Tibial nerve (tissue), 4 donors: ENCODE measurements around the gene SPTBN5. TPM values are rescaled to one million over a fixed set of nuclear protein-coding genes. Genes with fewer than 3 reads are reported as not detected.

Source experiments
- DNase-seq, 2 donors: peaks; one replicate each; pipeline ENCODE4 v3.0.0-alpha.2; 2019; ENCODE audit warnings: low spot score in 2 of 2
- H3K27ac ChIP-seq, 4 donors: fragments of 200-600 bp; sonication (generic) in 3 of 4; one replicate each; pipeline ENCODE4 v1.5.1; 2017 to 2019; ENCODE audit warnings: mild to moderate bottlenecking in 1 of 4
- H3K27me3 ChIP-seq, 2 donors: fragments of 200-600 bp; sonication (generic) in 1 of 2; one replicate each; pipeline versions ENCODE4 v1.5.1 to v1.6.0; 2017 to 2019
- H3K36me3 ChIP-seq, 3 donors: fragments of 200-600 bp; sonication (generic); one replicate each; pipeline ENCODE4 v1.5.1; 2018 to 2019
- H3K4me1 ChIP-seq, 4 donors: fragments of 200-600 bp; sonication (generic) in 3 of 4; one replicate each; pipeline ENCODE4 v1.5.1; 2017 to 2019
- H3K4me3 ChIP-seq, 4 donors: fragments of 200-600 bp; sonication (generic) in 3 of 4; one replicate each; pipeline ENCODE4 v1.5.1; 2017 to 2019; ENCODE audit warnings: mild to moderate bottlenecking in 1 of 4, moderate library complexity in 1 of 4
- H3K9me3 ChIP-seq, 4 donors: fragments of 200-600 bp; sonication (generic) in 3 of 4; one replicate each; pipeline ENCODE4 v1.5.1; 2017 to 2019
- EP300 ChIP-seq, 2 donors: sonication (generic); formaldehyde crosslinking; IDR thresholded peaks; one replicate each; pipeline ENCODE4 v1.6.1; 2017; ENCODE audit warnings: antibody characterized with exemption in 2 of 2, mild to moderate bottlenecking in 1 of 2
- POLR2A ChIP-seq, 2 donors: fragments of 450-650 bp; IDR thresholded peaks; one replicate each; pipeline ENCODE4 v1.6.1; 2017; ENCODE audit warnings: antibody characterized with exemption in 2 of 2, mild to moderate bottlenecking in 2 of 2, moderate library complexity in 2 of 2
- WGBS, 2 donors: methylation state at CpG; one replicate each; pipeline ENCODE4 v1.1.5; 2018; 5-methylcytosine and 5-hydroxymethylcytosine counted together
- total RNA-seq, 4 donors: library from RNA; depleted of rRNA; stranded (reverse); fragments of >200 nt; gene quantifications; one replicate each; pipeline ENCODE4 v1.1.0, GENCODE V29; 2016
- TF ChIP-seq, protein P1 (sequence below), 5 experiments: fragments of 200-600 bp in 3 of 5; fragments of 450-650 bp in 2 of 5; sonication (generic) in 3 of 5; IDR thresholded peaks; one replicate each; pipeline ENCODE4 v1.5.1; 2016 to 2019; ENCODE audit warnings: antibody characterized with exemption in 5 of 5, mild to moderate bottlenecking in 3 of 5, moderate library complexity in 2 of 5

Gene SPTBN5
- total RNA-seq, 4 donors from 2014 or later: 16.5 to 34.5 (median 19.9) TPM

DNA sequence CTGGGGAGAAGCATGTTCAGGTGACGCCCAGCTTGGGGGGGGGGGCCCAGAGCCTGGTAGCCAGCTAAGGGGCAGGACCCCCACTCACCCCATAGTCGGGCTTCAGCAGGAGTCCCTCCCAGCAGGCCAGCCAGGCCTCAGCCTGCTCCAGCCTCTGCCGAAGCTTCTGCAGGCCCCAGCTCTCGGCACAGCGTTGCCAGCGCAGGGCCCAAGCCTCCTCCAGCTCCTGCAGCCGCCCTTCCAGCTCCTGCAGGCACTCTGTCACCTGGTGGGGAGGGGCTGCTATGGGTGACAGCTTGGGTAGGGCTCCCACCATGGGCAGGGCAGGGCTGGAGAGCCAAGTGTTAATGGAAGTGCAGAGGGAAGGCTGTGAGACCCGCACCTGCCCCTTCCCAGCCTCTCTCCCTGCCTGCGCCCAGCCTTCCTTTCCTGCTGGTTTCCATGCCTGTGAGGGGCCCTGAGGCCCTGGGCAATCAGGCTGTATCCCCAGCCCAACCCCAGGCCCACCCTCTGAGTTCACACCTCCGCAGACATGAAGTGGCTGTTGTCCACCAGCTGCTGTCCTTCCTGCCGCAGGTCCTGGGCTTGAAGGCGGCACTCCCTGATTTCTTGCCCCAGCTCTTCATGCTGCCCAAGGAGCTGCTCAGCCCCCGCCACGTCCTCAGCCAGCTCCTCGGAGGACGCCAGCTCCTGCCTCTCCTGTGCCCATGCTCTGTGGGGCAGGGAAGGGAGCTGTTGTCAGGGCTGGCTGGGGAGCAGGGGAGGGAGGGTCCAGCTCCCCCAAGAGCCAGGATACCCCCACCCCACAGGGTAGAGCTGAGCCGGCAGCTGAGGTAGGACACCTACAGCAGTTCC lies 40.9 kb downstream of the SPTBN5 start:
- TF ChIP-seq POLR2A (IDR thresholded peaks at IDR 0.05) (no peak), EP300 (IDR thresholded peaks at IDR 0.05) (no peak)
- TF ChIP-seq, protein P1, sequence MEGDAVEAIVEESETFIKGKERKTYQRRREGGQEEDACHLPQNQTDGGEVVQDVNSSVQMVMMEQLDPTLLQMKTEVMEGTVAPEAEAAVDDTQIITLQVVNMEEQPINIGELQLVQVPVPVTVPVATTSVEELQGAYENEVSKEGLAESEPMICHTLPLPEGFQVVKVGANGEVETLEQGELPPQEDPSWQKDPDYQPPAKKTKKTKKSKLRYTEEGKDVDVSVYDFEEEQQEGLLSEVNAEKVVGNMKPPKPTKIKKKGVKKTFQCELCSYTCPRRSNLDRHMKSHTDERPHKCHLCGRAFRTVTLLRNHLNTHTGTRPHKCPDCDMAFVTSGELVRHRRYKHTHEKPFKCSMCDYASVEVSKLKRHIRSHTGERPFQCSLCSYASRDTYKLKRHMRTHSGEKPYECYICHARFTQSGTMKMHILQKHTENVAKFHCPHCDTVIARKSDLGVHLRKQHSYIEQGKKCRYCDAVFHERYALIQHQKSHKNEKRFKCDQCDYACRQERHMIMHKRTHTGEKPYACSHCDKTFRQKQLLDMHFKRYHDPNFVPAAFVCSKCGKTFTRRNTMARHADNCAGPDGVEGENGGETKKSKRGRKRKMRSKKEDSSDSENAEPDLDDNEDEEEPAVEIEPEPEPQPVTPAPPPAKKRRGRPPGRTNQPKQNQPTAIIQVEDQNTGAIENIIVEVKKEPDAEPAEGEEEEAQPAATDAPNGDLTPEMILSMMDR (IDR thresholded peaks at IDR 0.05): no peak
- Histone ChIP-seq H3K27me3 (peaks cover 0 to 39% of the 10 kb centered on the region in 2 donors), H3K9me3 (no peaks in the 10 kb centered on the region)

DNA sequence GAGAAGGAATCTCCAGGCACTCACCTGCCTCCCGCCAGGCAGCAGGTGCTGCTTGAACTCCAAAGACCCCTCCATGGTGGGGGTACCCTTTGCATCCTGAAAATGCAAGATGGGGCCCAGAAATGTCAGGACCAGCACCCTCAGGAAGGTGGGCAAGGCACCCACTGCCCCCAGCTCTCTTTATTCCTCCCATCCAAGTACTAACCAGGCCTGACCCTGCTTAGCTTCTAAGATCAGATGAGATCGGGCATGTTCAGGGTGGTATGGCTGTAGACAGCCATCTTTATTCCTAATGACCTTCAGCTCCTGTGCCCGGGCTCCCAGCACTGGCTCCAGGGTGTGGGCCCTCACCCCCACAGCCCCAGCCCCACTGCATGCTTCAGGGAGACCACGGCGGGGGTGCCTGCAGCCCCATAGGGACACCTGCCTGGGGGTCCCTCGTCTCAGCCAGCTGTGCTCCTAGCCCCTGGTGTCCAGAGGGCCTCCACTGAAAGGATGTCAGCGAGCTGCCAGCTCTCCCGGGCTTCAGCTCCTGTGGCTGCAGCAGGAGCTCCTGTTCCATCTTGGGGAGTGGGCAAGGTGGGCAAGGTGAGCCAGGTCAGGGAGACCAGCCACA lies 42.0 kb downstream of the SPTBN5 start:
- no peak for DNase-seq
- H3K4me1 ChIP-seq: peaks cover 0 to 5% (median 0%) of the 10 kb centered on the region in 4 donors
- peaks cover 0 to 24% (median 2%) of the 10 kb centered on the region in 3 donors for H3K36me3 ChIP-seq
- H3K27ac ChIP-seq: no peak overlapping the region
- no peak overlapping the region for H3K4me3 ChIP-seq
- peaks cover 0 to 37% of the 10 kb centered on the region in 2 donors for H3K27me3 ChIP-seq
- TF ChIP-seq, protein P1 (IDR thresholded peaks at IDR 0.05): no peak
- TF ChIP-seq POLR2A (IDR thresholded peaks at IDR 0.05): no peak
- no peak for TF ChIP-seq EP300 (IDR thresholded peaks at IDR 0.05)
- H3K9me3 ChIP-seq: no peaks in the 10 kb centered on the region
- 75 to 83% methylated on average over 7 to 8 of the region's 8 CpGs for WGBS, 2 donors

More for the DNA sequence above, 40.9 kb downstream of the SPTBN5 start:
- no peak overlapping the region for H3K27ac ChIP-seq
- H3K4me3 ChIP-seq: no peak overlapping the region
- H3K36me3 ChIP-seq: peaks cover 0 to 13% (median 0%) of the 10 kb centered on the region in 3 donors
- WGBS, 2 donors: 65 to 77% methylated on average over 9 to 15 of the region's 17 CpGs
- peaks cover 0 to 5% (median 0%) of the 10 kb centered on the region in 4 donors for H3K4me1 ChIP-seq
- DNase-seq: no peak

DNA sequence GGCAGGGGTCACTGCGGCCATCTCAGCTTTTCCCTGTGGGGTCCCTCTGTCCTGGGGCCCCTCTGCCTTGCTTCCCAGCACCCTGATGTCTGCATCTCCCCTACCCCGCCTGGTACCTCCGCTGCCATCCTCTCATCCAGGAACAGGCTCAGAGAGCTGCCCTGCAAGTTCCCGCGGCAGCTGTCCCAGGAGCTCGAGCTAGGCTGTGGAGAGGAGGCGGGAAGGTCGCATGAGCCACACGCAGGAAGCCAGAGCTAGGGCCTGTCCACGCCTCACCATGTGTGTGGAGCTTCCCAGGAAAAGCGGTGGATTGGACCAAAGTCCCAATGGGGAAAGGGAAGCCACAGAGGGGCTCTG lies 42.7 kb downstream of the SPTBN5 start:
- DNase-seq: no peak
- Histone ChIP-seq H3K4me3 (no peak overlapping the region), H3K27ac (no peak overlapping the region), H3K27me3 (peaks cover 0 to 30% of the 10 kb centered on the region in 2 donors), H3K9me3 (no peaks in the 10 kb centered on the region), H3K4me1 (peaks cover 0 to 5% (median 0%) of the 10 kb centered on the region in 4 donors), H3K36me3 (peaks cover 0 to 31% (median 4%) of the 10 kb centered on the region in 3 donors)
- TF ChIP-seq POLR2A (IDR thresholded peaks at IDR 0.05) (no peak), EP300 (IDR thresholded peaks at IDR 0.05) (no peak)
- TF ChIP-seq, protein P1 (IDR thresholded peaks at IDR 0.05): no peak
- 33 to 49% methylated on average over 11 of the region's 11 CpGs for WGBS, 2 donors

DNA sequence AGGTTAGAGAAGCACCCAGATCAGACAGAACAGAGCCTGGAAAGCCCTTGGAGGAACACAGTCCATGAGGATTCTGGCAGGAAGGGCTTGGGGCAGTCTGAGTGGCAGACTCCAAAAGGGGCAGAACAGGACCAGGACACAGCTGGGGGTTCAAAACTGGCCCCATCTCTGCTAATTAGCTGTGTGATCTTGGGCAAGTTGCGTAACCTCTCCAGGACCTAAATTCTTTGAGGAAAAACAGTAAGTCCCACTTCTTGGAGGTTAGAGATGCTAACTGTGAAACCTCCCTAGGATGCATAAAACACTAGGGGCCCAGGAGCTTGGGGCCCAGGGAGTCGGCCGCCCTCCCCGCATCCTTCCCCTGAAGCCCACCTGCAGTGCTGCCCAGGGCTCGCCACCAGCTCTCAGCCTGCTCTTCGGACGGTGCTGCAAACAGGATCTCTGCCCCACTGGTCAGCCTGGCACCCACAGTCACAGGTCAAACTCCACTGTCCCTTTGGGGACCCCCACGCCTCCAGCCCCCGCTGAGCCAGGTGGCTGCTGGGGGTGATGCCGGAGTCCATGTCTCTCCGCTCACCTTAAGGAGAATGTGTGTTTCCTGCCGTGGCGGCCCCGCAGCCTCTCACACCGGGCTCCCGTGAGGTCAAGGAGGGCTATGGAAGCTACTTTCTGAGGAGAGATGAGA lies 43.2 kb downstream of the SPTBN5 start:
- no peaks in the 10 kb centered on the region for H3K9me3 ChIP-seq
- DNase-seq: no peak
- peaks cover 0 to 5% (median 0%) of the 10 kb centered on the region in 4 donors for H3K4me1 ChIP-seq
- H3K4me3 ChIP-seq: no peak overlapping the region
- H3K36me3 ChIP-seq: peaks cover 0 to 36% (median 4%) of the 10 kb centered on the region in 3 donors
- H3K27me3 ChIP-seq: peaks cover 0 to 28% of the 10 kb centered on the region in 2 donors
- peak overlapping the region in 1 of 4 donors; percentile 82 for H3K27ac ChIP-seq
- no peak for TF ChIP-seq EP300 (IDR thresholded peaks at IDR 0.05)
- TF ChIP-seq, protein P1 (IDR thresholded peaks at IDR 0.05): no peak
- TF ChIP-seq POLR2A (IDR thresholded peaks at IDR 0.05): no peak
- 73 to 78% methylated on average over 15 to 16 of the region's 16 CpGs for WGBS, 2 donors
